Transverse colon (tissue), 4 donors: ENCODE results near the gene MLLT1. TPM values are rescaled to one million over a fixed set of nuclear protein-coding genes. Genes with fewer than 3 reads are reported as not detected.

Source experiments
- DNase-seq: peaks from one replicate; pipeline ENCODE4 v3.0.0-alpha.2; 2019
- H3K27ac ChIP-seq, 4 donors: fragments of 200-600 bp; sonication (generic); 2 replicates each; pipeline ENCODE4 v1.5.1; 2016 to 2018; ENCODE audit warnings: inconsistent platforms in 4 of 4
- H3K27me3 ChIP-seq: fragments of 200-600 bp; sonication (generic); 2 replicates; pipeline ENCODE4 v1.5.1; 2017; ENCODE audit warnings: inconsistent platforms
- H3K36me3 ChIP-seq, 4 donors: fragments of 200-600 bp; sonication (generic); 2 replicates each; pipeline ENCODE4 v1.5.1; 2017 to 2019; ENCODE audit warnings: inconsistent platforms in 4 of 4
- H3K4me1 ChIP-seq, 4 donors: fragments of 200-600 bp; sonication (generic); 2 replicates each; pipeline ENCODE4 v1.5.1; 2017 to 2020; ENCODE audit warnings: inconsistent platforms in 4 of 4
- H3K4me3 ChIP-seq, 4 donors: fragments of 200-600 bp; sonication (generic); 1 replicate in 1 of 4; 2 replicates in 3 of 4; pipeline versions ENCODE4 v1.5.1 to v1.6.1; 2017 to 2019; ENCODE audit warnings: inconsistent platforms in 4 of 4
- H3K9me3 ChIP-seq, 2 donors: fragments of 200-600 bp; sonication (generic); 2 replicates each; pipeline ENCODE4 v1.5.1; 2017 to 2019; ENCODE audit warnings: inconsistent platforms in 2 of 2
- CTCF ChIP-seq, 5 experiments: fragments of 200-600 bp in 3 of 5; fragments of 450-650 bp in 2 of 5; sonication (generic) in 3 of 5; IDR thresholded peaks; 1 replicate in 2 of 5; 2 replicates in 3 of 5; pipeline ENCODE4 v1.5.1; 2016 to 2017; ENCODE audit warnings: antibody characterized with exemption in 5 of 5, inconsistent platforms in 3 of 5, mild to moderate bottlenecking in 2 of 5, moderate library complexity in 1 of 5
- EP300 ChIP-seq: sonication (generic); formaldehyde crosslinking; IDR thresholded peaks from one replicate; pipeline ENCODE4 v1.6.1; 2017; ENCODE audit warnings: antibody characterized with exemption, low read depth
- POLR2A ChIP-seq: fragments of 450-650 bp; IDR thresholded peaks from one replicate; pipeline ENCODE4 v1.6.1; 2016; ENCODE audit warnings: antibody characterized with exemption, mild to moderate bottlenecking, moderate library complexity
- POLR2AphosphoS5 ChIP-seq, 3 donors: sonication (generic); formaldehyde crosslinking; IDR thresholded peaks; one replicate each; pipeline ENCODE4 v1.6.1; 2016; ENCODE audit warnings: antibody characterized with exemption in 3 of 3
- WGBS, 2 donors: methylation state at CpG; one replicate each; pipeline ENCODE4 v1.1.5; 2018; ENCODE audit warnings: low coverage in 1 of 2; 5-methylcytosine and 5-hydroxymethylcytosine counted together
- in situ Hi-C, 4 donors: fragments of 200-750 bp; cut with MboI; loops; one replicate each; pipeline versions ENCODE4 v1.15.0 to v1.15.1; 2017; ENCODE audit warnings: low sequenced_read_pairs in 3 of 4, low pct_ligation_motif_present in 1 of 4, low pct_unique_long_range_greater_than_20kb in 1 of 4
- intact Hi-C: fragments of 100-400 bp; cut with DNase I; formaldehyde crosslinking; loops from one replicate; pipeline ENCODE4 v1.15.1; 2023; ENCODE audit warnings: low total_unique reads
- total RNA-seq, 4 donors: library from RNA; depleted of rRNA; stranded (reverse); fragments of >200 nt; gene quantifications; one replicate each; pipeline ENCODE4 v1.1.0, GENCODE V29; 2016

The MLLT1 gene
- total RNA-seq, 4 donors from 2014 or later: 12.3 to 34.6 (median 19.7) TPM

GRCh38 chr19:6224308-6224675, 55.5 kb downstream of the MLLT1 start:
- H3K4me3 ChIP-seq: no peak overlapping the region
- H3K9me3 ChIP-seq: no peaks in the 10 kb centered on the region
- 96% methylated on average over 4 of the region's 4 CpGs; no CpG with 5 or more reads in 1 of the 2 donors for WGBS, 2 donors
- TF ChIP-seq EP300 (no peak), CTCF (IDR thresholded peaks at IDR 0.05) (no peak), POLR2AphosphoS5 (IDR thresholded peaks at IDR 0.05) (no peak)
- in situ Hi-C loops: no loop called here
- intact Hi-C loops: no loop called here
- peaks cover 0 to 22% (median 3%) of the 10 kb centered on the region in 4 donors for H3K36me3 ChIP-seq
- peaks cover 0 to 8% (median 4%) of the 10 kb centered on the region in 4 donors for H3K4me1 ChIP-seq
- no peaks in the 10 kb centered on the region for H3K27me3 ChIP-seq
- no peak overlapping the region for H3K27ac ChIP-seq
- DNase-seq: no peak

DNA sequence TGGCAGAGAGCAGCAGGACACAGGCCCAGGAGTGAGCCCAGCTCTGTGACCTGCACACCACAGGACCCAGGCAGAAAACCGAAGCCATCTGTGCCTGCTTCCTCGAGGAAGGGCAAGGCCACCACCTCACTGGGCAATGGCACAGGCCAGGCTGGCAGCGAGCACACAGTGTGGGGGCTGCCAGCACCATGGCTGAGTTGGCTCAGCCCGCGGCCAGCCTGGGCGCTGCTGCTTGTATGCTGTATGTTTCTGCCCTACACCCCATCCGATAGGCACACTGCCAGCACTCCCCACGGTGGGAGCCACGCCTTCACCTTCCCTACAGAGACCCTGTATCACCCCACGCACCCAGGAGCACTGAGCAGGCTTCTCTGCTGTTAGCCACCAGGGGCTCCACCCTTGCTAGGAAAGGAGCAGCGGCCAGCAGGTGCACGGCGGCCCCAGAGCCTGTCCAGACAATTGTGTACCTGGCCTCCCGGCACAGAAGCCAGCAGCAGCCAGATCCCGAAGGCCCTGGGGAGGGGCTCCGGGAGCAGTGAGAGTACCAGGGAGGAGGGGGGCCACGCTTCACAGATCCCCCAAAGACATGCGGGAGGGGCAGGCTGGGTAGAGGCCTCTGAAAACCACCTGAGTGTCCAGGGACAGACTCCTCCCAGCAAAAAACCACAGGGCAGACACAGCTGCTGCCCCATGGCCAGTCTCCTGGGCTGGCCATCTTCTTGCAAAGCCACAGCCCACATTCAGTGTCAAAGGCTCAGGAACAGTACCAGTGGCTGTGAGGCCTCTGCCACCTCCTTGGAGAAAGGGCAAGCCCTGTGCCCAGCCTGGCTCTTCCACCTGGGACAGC, 56.1 kb downstream of the MLLT1 start:
- peaks cover 3 to 15% (median 9%) of the 10 kb centered on the region in 4 donors for H3K4me1 ChIP-seq
- no peaks in the 10 kb centered on the region for H3K27me3 ChIP-seq
- no peak overlapping the region for H3K4me3 ChIP-seq
- DNase-seq: no peak
- intact Hi-C loops: no loop called here
- WGBS, 2 donors: 85% methylated on average over 16 of the region's 18 CpGs; no CpG with 5 or more reads in 1 of the 2 donors
- TF ChIP-seq POLR2AphosphoS5 (IDR thresholded peaks at IDR 0.05): no peak
- TF ChIP-seq EP300: no peak
- H3K36me3 ChIP-seq: peaks cover 0 to 22% (median 3%) of the 10 kb centered on the region in 4 donors
- in situ Hi-C loops: no loop called here
- no peak overlapping the region for H3K27ac ChIP-seq
- no peaks in the 10 kb centered on the region for H3K9me3 ChIP-seq

DNA sequence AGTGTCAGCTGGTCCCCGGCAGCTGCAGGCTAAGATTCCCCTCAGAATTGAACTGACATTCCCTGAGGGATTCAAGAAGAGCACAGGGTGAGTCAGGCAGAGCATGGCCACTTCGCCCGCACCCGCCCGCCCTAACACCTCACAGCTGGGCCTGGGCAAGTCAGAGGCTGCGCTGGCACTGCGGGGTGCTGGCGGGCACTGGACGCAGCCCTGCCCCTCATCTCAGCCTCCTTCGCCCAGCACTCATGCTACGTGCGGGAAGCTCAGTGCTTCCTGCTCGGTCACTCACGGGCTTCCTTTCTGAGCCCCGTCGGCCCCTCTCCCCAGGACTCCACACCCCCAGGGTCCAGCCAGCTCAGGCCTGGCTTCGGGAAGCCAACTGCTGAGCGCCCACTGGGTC, 56.9 kb downstream of the MLLT1 start:
- in situ Hi-C loops: no loop called here
- intact Hi-C loops: no loop called here

GRCh38 chr19:6221878-6222746, 57.7 kb downstream of the MLLT1 start:
- in situ Hi-C loops (no loop called here), intact Hi-C loops (no loop called here)
- no peaks in the 10 kb centered on the region for H3K27me3 ChIP-seq
- no peaks in the 10 kb centered on the region for H3K9me3 ChIP-seq
- no peak overlapping the region for H3K4me3 ChIP-seq
- DNase-seq: no peak
- no peak for TF ChIP-seq CTCF (IDR thresholded peaks at IDR 0.05)
- TF ChIP-seq EP300: no peak
- no peak for TF ChIP-seq POLR2A
- no peak for TF ChIP-seq POLR2AphosphoS5 (IDR thresholded peaks at IDR 0.05)
- peaks cover 6 to 29% (median 20%) of the 10 kb centered on the region in 4 donors for H3K4me1 ChIP-seq
- no peak overlapping the region for H3K27ac ChIP-seq
- peaks cover 0 to 22% (median 3%) of the 10 kb centered on the region in 4 donors for H3K36me3 ChIP-seq
- WGBS, 2 donors: 80 to 91% methylated on average over 2 to 33 of the region's 40 CpGs

More for the DNA sequence above, 56.9 kb downstream of the MLLT1 start:
- H3K36me3 ChIP-seq: peaks cover 0 to 22% (median 3%) of the 10 kb centered on the region in 4 donors
- no peak overlapping the region for H3K4me3 ChIP-seq
- no peaks in the 10 kb centered on the region for H3K27me3 ChIP-seq
- 92 to 97% methylated on average over 6 to 18 of the region's 18 CpGs for WGBS, 2 donors
- TF ChIP-seq POLR2A (no peak), CTCF (IDR thresholded peaks at IDR 0.05) (no peak), POLR2AphosphoS5 (IDR thresholded peaks at IDR 0.05) (no peak), EP300 (no peak)
- peaks cover 5 to 23% (median 14%) of the 10 kb centered on the region in 4 donors for H3K4me1 ChIP-seq
- H3K27ac ChIP-seq: no peak overlapping the region
- DNase-seq: no peak
- no peaks in the 10 kb centered on the region for H3K9me3 ChIP-seq
